ENCODE data around the gene CD36.

DNA sequence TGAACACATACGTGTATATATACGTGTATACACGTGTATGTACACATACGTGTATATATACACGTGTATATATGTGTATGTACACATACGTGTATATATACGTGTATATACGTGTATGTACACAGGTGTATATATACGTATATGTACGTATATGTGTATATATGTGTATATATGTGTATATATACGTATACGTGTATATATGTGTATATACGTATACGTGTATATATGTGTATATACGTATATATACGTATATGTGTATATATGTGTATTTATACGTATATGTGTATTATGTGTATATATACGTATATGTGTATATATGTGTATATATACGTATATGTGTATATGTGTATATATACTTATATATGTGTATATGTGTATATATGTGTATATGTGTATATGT, 44.3 kb downstream of the CD36 start:
- TF ChIP-seq, protein P1, sequence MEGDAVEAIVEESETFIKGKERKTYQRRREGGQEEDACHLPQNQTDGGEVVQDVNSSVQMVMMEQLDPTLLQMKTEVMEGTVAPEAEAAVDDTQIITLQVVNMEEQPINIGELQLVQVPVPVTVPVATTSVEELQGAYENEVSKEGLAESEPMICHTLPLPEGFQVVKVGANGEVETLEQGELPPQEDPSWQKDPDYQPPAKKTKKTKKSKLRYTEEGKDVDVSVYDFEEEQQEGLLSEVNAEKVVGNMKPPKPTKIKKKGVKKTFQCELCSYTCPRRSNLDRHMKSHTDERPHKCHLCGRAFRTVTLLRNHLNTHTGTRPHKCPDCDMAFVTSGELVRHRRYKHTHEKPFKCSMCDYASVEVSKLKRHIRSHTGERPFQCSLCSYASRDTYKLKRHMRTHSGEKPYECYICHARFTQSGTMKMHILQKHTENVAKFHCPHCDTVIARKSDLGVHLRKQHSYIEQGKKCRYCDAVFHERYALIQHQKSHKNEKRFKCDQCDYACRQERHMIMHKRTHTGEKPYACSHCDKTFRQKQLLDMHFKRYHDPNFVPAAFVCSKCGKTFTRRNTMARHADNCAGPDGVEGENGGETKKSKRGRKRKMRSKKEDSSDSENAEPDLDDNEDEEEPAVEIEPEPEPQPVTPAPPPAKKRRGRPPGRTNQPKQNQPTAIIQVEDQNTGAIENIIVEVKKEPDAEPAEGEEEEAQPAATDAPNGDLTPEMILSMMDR (IDR thresholded peaks at IDR 0.05): no peak
- TF ChIP-seq POLR2A (IDR thresholded peaks at IDR 0.05): no peak

Measured in testis (tissue), 2 donors.